ENCODE results near the gene CADM3. TPM values are rescaled to one million over a fixed set of nuclear protein-coding genes. Genes with fewer than 3 reads are reported as not detected.

The CADM3 gene
- total and polyA plus RNA-seq, 2 experiments from 2014 or later, result 2.0 to 4.4 TPM

GRCh38 chr1:159171688-159172501, 480 bp downstream of the CADM3 start (continued):
- TF ChIP-seq ZNF331 (CRISPR knock-in tag; IDR thresholded peaks at IDR 0.05; ENCODE audit: low read depth) (no peak), CREB1 (CRISPR knock-in tag; IDR thresholded peaks at IDR 0.05; ENCODE audit: low read depth) (no peak)

DNA sequence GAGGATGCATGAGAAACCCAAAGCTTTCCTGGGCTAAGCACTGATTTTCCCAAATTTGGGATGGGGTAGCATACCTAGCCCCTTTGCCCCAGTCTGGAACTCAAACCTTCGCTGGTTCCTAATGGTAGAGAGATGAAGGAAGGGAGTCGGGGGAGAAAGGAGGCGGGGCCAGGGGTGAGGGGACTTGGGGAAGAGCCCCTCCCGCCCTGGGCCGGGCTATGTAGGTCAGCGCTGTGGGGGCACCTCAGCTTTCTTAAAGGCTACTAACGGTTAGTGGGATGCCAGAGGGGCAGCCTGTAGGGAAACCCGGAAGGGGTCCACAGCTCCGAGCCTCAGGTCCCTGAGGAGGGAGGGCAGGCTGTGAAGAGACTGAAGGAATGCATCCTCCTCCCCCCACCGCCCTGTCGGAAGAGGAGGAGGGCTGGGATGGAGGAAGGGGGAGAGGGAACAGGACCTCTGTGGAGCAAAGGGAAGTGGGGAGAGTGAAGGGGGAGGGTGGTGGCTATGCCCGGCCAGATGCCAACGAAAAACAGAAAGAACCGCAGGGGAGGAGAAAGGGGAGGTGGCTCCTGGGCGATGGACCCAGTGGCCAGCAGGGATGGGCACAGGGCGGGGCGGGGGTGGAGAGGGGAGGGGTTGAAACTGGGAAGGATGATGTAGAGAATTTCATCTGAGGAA, 1.3 kb downstream of the CADM3 start:
- H3K27ac Mint-ChIP-seq, result no peak overlapping the region
- H3K4me3 ChIP-seq, result peak overlapping the region; percentile 93
- H3K4me1 ChIP-seq (ENCODE audit: insufficient read depth), result peaks cover 9% of the 10 kb centered on the region; the same call in 1 of the 2 replicates
- TF ChIP-seq ZNF114 (CRISPR knock-in tag; IDR thresholded peaks at IDR 0.05), result no peak
- TF ChIP-seq EZH2 (IDR thresholded peaks at IDR 0.05; ENCODE audit: low read depth, unreplicated experiment), result no peak
- no peak for TF ChIP-seq JUNB (IDR thresholded peaks at IDR 0.05; ENCODE audit: unreplicated experiment)
- no peak for TF ChIP-seq ZNF331 (CRISPR knock-in tag; IDR thresholded peaks at IDR 0.05; ENCODE audit: low read depth)
- TF ChIP-seq CREB1 (CRISPR knock-in tag; IDR thresholded peaks at IDR 0.05; ENCODE audit: low read depth), result no peak
- peak; percentile 30 for TF ChIP-seq REST (IDR thresholded peaks at IDR 0.05; ENCODE audit: unreplicated experiment)
- no peak for TF ChIP-seq CTCF (conservative IDR thresholded peaks at IDR 0.05; ENCODE audit: low read depth in 2 of 2)
- H3K36me3 ChIP-seq (ENCODE audit: insufficient read depth), result no peaks in the 10 kb centered on the region
- ATAC-seq (peak; percentile 71), DNase-seq (ENCODE audit: low spot score) (peak; percentile 86)
- peaks cover 4% of the 10 kb centered on the region; the same call in 1 of the 2 replicates for H3K79me2 ChIP-seq (replicated peaks; ENCODE audit: insufficient read depth)
- H4K20me1 ChIP-seq (replicated peaks; ENCODE audit: insufficient read depth), result peaks cover 16% of the 10 kb centered on the region
- no peaks in the 10 kb centered on the region; the same call in 2 of the 3 replicates for H3K36me3 Mint-ChIP-seq (ENCODE audit: low read depth)
- H3K9me3 Mint-ChIP-seq, result no peaks in the 10 kb centered on the region
- H3K4me3 Mint-ChIP-seq, result peak overlapping the region; percentile 87
- H3K27ac ChIP-seq (ENCODE audit: low read depth), result no peak overlapping the region
- H3K27me3 Mint-ChIP-seq (ENCODE audit: insufficient read depth, low read depth, poor library complexity), result peaks cover 9% of the 10 kb centered on the region
- peaks cover 12% of the 10 kb centered on the region; the same call in 1 of the 2 replicates for H3K27me3 ChIP-seq (ENCODE audit: insufficient read depth)
- H3K9me2 ChIP-seq (ENCODE audit: insufficient read depth), result no peaks in the 10 kb centered on the region
- H3K4me1 Mint-ChIP-seq, result peaks cover 16% of the 10 kb centered on the region
- H2AFZ ChIP-seq, result peak overlapping the region; percentile 85
- no peaks in the 10 kb centered on the region for H3F3A ChIP-seq (replicated peaks; ENCODE audit: low read depth)
- peak overlapping the region; percentile 99 for H3K4me2 ChIP-seq
